Neural cell (in vitro differentiated cells): Measurements from ENCODE around the gene CACNA1C. TPM values are rescaled to one million over a fixed set of nuclear protein-coding genes. Genes with fewer than 3 reads are reported as not detected.

ENCODE experiments used
- H2AFZ ChIP-seq: fragments of 200-600, 300-800 bp; sonication (generic), shearing (Covaris generic); 2 replicates; pipeline ENCODE4 v1.6.0; 2014; ENCODE audit warnings: low read depth, mild to moderate bottlenecking, antibody characterized with exemption, low read length, moderate library complexity
- H3F3A ChIP-seq: fragments of 200-600 bp; shearing (Covaris generic); 2 replicates; pipeline ENCODE4 v1.6.1; 2016; ENCODE audit warnings: mild to moderate bottlenecking, moderate library complexity, mixed read lengths, antibody characterized with exemption, low read length; ENCODE audit not compliant: insufficient read depth, poor library complexity, severe bottlenecking
- H3K27ac ChIP-seq: fragments of 200-600, 300-800 bp; sonication (generic), shearing (Covaris generic); 2 replicates; pipeline ENCODE4 v1.5.1; 2014; ENCODE audit warnings: mild to moderate bottlenecking, low read length, moderate library complexity
- H3K27me3 ChIP-seq: fragments of 300-800, 200-600 bp; sonication (generic), shearing (Covaris generic); 2 replicates; pipeline ENCODE4 v1.6.0; 2014; ENCODE audit warnings: mild to moderate bottlenecking, low read depth, low read length, moderate library complexity; ENCODE audit not compliant: insufficient read depth
- H3K36me3 ChIP-seq: fragments of 300-800, 200-600 bp; sonication (generic), shearing (Covaris generic); 2 replicates; pipeline ENCODE4 v1.5.1; 2014; ENCODE audit warnings: mild to moderate bottlenecking, antibody characterized with exemption, low read length, moderate library complexity; ENCODE audit not compliant: insufficient read depth
- H3K4me2 ChIP-seq: fragments of 300-800, 200-600 bp; sonication (generic), shearing (Covaris generic); 2 replicates; pipeline ENCODE4 v1.6.0; 2014; ENCODE audit warnings: mild to moderate bottlenecking, low read length
- H3K4me3 ChIP-seq: fragments of 300-800, 200-600 bp; sonication (generic), shearing (Covaris generic); 2 replicates; pipeline ENCODE4 v1.5.1; 2014; ENCODE audit warnings: mild to moderate bottlenecking, low read length, moderate library complexity
- H3K79me2 ChIP-seq: fragments of 200-600 bp; shearing (Covaris generic); replicated peaks from 2 replicates; pipeline ENCODE4 v1.6.0; 2014; ENCODE audit warnings: mild to moderate bottlenecking, low read length, moderate library complexity; ENCODE audit not compliant: insufficient read depth
- H3K9ac ChIP-seq: fragments of 300-800, 200-600 bp; sonication (generic), shearing (Covaris generic); 2 replicates; pipeline ENCODE4 v1.6.1; 2016; ENCODE audit warnings: mild to moderate bottlenecking, low read length, mixed read lengths
- H3K9me2 ChIP-seq: fragments of 200-600 bp; shearing (Covaris generic); 2 replicates; pipeline ENCODE4 v1.6.1; 2016; ENCODE audit warnings: mild to moderate bottlenecking, low read length, mixed read lengths; ENCODE audit not compliant: insufficient read depth
- H3K9me3 ChIP-seq: fragments of 200-600, 300-800 bp; sonication (generic), shearing (Covaris generic); 2 replicates; pipeline ENCODE4 v1.6.1; 2016; ENCODE audit warnings: mild to moderate bottlenecking, mixed run types, low read length, moderate library complexity, mixed read lengths
- H4K20me1 ChIP-seq: fragments of 200-600 bp; shearing (Covaris generic); 2 replicates; pipeline ENCODE4 v1.6.1; 2016; ENCODE audit warnings: mild to moderate bottlenecking, mixed run types; ENCODE audit not compliant: insufficient read depth
- EP300 ChIP-seq: fragments of 450-650 bp; conservative IDR thresholded peaks from 2 replicates; pipeline ENCODE4 v1.6.1; 2014; ENCODE audit warnings: antibody characterized with exemption, mild to moderate bottlenecking, moderate library complexity; ENCODE audit not compliant: poor library complexity, severe bottlenecking
- EZH2 ChIP-seq: fragments of 200-600, 300-800 bp; shearing (Covaris generic), sonication (generic); IDR thresholded peaks from 2 replicates; pipeline ENCODE4 v1.6.1; 2014; ENCODE audit warnings: antibody characterized with exemption, low read length, borderline replicate concordance, mild to moderate bottlenecking; ENCODE audit not compliant: insufficient read depth, poor library complexity, severe bottlenecking
- MXI1 ChIP-seq: fragments of 450-650 bp; conservative IDR thresholded peaks from 2 replicates; pipeline ENCODE4 v1.6.1; 2014; ENCODE audit warnings: antibody characterized with exemption, mild to moderate bottlenecking; ENCODE audit not compliant: poor library complexity, severe bottlenecking
- POLR2AphosphoS5 ChIP-seq: IDR thresholded peaks from 2 replicates; pipeline ENCODE4 v1.6.1; 2012
- RAD21 ChIP-seq: fragments of 450-650 bp; conservative IDR thresholded peaks from 2 replicates; pipeline ENCODE4 v1.6.1; 2014; ENCODE audit warnings: antibody characterized with exemption, mild to moderate bottlenecking, moderate library complexity
- REST ChIP-seq: IDR thresholded peaks from 2 replicates; pipeline ENCODE4 v1.6.1; 2012; ENCODE audit warnings: borderline replicate concordance
- SMC3 ChIP-seq: fragments of 450-650 bp; conservative IDR thresholded peaks from 2 replicates; pipeline ENCODE4 v1.6.1; 2014; ENCODE audit warnings: antibody characterized with exemption, mild to moderate bottlenecking, moderate library complexity; ENCODE audit not compliant: poor library complexity
- TAF1 ChIP-seq: IDR thresholded peaks from 2 replicates; pipeline ENCODE4 v1.6.1; 2012; ENCODE audit warnings: low read depth
- polyA plus RNA-seq: library from polyadenylated mRNA; depleted of rRNA; stranded (reverse); fragments of >200 nt; gene quantifications from 2 replicates; pipeline ENCODE4 v1.2.3, GENCODE V29; 2014
- TF ChIP-seq, protein P1 (sequence below): fragments of 450-650 bp; IDR thresholded peaks from 2 replicates; pipeline ENCODE4 v1.5.1; 2014; ENCODE audit warnings: antibody characterized with exemption, mild to moderate bottlenecking, moderate library complexity; ENCODE audit not compliant: poor library complexity, severe bottlenecking

CACNA1C gene
- polyA plus RNA-seq, 1 donor from 2014 or later, result 9.7 TPM

GRCh38 chr12:2306012-2306411 lies 253.2 kb downstream of the CACNA1C start:
- H3K27ac ChIP-seq, result no peak overlapping the region

DNA sequence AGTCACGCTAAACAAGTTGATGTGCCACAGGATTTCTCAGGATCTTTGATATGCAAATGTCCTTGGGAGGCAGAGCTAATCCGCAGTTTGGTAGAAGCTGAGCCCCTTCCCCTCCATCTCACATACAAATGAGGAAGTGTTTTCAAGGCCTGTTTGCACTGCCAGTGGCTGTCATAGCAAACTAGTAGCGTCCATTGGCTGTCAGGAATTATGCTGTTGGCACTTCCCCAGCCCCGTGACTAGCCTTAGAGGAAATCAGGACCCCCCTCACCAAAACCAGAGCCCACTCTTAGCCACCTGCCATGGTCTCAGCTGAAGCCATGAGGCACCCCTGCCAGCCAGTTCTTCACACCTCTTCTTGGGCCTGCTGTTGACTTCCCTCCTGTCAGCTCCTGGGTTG lies 253.9 kb downstream of the CACNA1C start:
- Histone ChIP-seq H3K9me3 (peaks cover 3% of the 10 kb centered on the region), H2AFZ (no peak overlapping the region), H3K9me2 (no peaks in the 10 kb centered on the region), H3K27me3 (no peaks in the 10 kb centered on the region), H3F3A (no peaks in the 10 kb centered on the region), H3K36me3 (no peaks in the 10 kb centered on the region), H3K4me3 (no peak overlapping the region), H3K9ac (no peak overlapping the region), H4K20me1 (no peaks in the 10 kb centered on the region), H3K79me2 (no peaks in the 10 kb centered on the region), H3K27ac (no peak overlapping the region), H3K4me2 (no peak overlapping the region)
- no peak for TF ChIP-seq RAD21
- no peak for TF ChIP-seq MXI1
- TF ChIP-seq POLR2AphosphoS5, result no peak
- TF ChIP-seq, protein P1, sequence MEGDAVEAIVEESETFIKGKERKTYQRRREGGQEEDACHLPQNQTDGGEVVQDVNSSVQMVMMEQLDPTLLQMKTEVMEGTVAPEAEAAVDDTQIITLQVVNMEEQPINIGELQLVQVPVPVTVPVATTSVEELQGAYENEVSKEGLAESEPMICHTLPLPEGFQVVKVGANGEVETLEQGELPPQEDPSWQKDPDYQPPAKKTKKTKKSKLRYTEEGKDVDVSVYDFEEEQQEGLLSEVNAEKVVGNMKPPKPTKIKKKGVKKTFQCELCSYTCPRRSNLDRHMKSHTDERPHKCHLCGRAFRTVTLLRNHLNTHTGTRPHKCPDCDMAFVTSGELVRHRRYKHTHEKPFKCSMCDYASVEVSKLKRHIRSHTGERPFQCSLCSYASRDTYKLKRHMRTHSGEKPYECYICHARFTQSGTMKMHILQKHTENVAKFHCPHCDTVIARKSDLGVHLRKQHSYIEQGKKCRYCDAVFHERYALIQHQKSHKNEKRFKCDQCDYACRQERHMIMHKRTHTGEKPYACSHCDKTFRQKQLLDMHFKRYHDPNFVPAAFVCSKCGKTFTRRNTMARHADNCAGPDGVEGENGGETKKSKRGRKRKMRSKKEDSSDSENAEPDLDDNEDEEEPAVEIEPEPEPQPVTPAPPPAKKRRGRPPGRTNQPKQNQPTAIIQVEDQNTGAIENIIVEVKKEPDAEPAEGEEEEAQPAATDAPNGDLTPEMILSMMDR, result no peak
- no peak for TF ChIP-seq SMC3
- TF ChIP-seq REST, result no peak
- no peak for TF ChIP-seq EP300
- no peak for TF ChIP-seq TAF1

More at GRCh38 chr12:2306012-2306411, 253.2 kb downstream of the CACNA1C start:
- no peak overlapping the region for H2AFZ ChIP-seq
- no peaks in the 10 kb centered on the region for H3K9me2 ChIP-seq
- no peak overlapping the region for H3K9ac ChIP-seq
- no peaks in the 10 kb centered on the region for H4K20me1 ChIP-seq
- H3K4me2 ChIP-seq, result no peak overlapping the region
- no peak overlapping the region for H3K4me3 ChIP-seq
- H3K9me3 ChIP-seq, result peaks cover 3% of the 10 kb centered on the region
- no peaks in the 10 kb centered on the region for H3K36me3 ChIP-seq
- no peaks in the 10 kb centered on the region for H3K79me2 ChIP-seq
- TF ChIP-seq RAD21 (no peak), EZH2 (no peak), POLR2AphosphoS5 (no peak), REST (no peak), TAF1 (no peak), EP300 (no peak), MXI1 (no peak), SMC3 (no peak)
- TF ChIP-seq, protein P1, result no peak
- no peaks in the 10 kb centered on the region for H3K27me3 ChIP-seq
- no peaks in the 10 kb centered on the region for H3F3A ChIP-seq
